BLaER1 (cell line): ENCODE data around the gene DBH.

Source experiments
- H3K27ac ChIP-seq: shearing (Covaris generic); formaldehyde crosslinking; 2 replicates; pipeline ENCODE4 v1.8.1; 2022
- H3K27me3 ChIP-seq: shearing (Covaris generic); formaldehyde crosslinking; 2 replicates; pipeline ENCODE4 v1.8.1; 2022
- H3K36me3 ChIP-seq: shearing (Covaris generic); formaldehyde crosslinking; 2 replicates; pipeline ENCODE4 v1.8.1; 2022
- H3K4me1 ChIP-seq: shearing (Covaris generic); formaldehyde crosslinking; 2 replicates; pipeline ENCODE4 v1.8.1; 2022
- H3K4me2 ChIP-seq: shearing (Covaris generic); formaldehyde crosslinking; 2 replicates; pipeline ENCODE4 v1.8.1; 2022
- H3K4me3 ChIP-seq: shearing (Covaris generic); formaldehyde crosslinking; 2 replicates; pipeline ENCODE4 v1.8.1; 2022
- H3K9ac ChIP-seq: shearing (Covaris generic); formaldehyde crosslinking; 2 replicates; pipeline ENCODE4 v1.8.1; 2022
- H3K9me3 ChIP-seq: shearing (Covaris generic); formaldehyde crosslinking; 2 replicates; pipeline ENCODE4 v1.8.1; 2022
- H4K20me1 ChIP-seq: shearing (Covaris generic); formaldehyde crosslinking; 2 replicates; pipeline ENCODE4 v1.8.1; 2022
- Cebpa-rat ChIP-seq: shearing (Covaris generic); IDR thresholded peaks from 2 replicates; pipeline ENCODE4 v1.8.1; 2022

The DBH gene

DNA sequence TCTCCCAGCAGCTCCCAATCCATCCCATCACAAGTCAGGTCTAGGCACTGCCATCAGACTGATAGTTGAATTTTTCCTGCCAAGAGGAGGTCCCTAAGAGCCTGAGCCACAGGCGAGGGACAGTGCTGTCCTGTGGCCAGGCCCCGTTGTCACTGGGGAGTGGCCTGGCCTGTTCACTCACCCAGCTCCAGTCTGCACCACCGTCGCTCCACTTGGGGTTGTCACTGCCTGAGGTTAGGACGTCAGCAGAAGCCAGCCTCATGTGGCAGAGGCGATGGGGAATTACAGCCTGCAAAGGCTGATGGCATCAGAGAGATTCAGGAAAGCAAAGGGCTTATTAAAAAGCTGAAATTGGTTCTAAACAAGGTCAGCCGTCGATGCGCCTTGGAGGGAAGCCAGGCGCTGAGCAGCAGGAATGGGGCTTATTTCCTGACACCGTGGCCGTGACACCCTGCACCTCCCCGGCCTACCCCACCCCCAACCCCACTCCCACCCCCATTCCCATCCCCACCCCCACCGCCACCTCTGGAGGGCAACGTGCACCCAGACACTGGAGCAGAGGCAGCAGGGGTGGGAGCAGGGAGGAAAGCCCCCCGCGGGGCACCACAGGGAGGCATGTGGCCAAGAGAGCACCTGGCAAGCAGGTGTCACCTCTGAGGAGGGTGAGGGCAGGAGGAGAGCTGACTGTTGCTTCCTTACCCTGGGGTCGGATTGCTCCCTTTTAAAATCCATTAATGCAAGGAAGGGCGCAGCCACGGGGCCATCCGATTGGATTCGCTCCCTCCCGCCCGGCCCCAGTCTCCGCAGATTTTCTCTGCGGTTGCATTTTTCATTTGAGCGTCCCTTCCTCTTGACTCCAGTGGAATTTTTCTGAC, 3.1 kb upstream of the DBH start:
- H3K4me2 ChIP-seq, result peak overlapping the region; percentile 77
- no peak overlapping the region for H3K4me3 ChIP-seq
- H3K36me3 ChIP-seq, result no peaks in the 10 kb centered on the region
- no peaks in the 10 kb centered on the region for H3K9me3 ChIP-seq
- H4K20me1 ChIP-seq, result no peaks in the 10 kb centered on the region
- H3K27ac ChIP-seq, result peak overlapping the region; percentile 67
- TF ChIP-seq Cebpa-rat, result no peak
- peak overlapping the region; percentile 51; the same call in 1 of the 2 replicates for H3K9ac ChIP-seq
- peaks cover 60% of the 10 kb centered on the region for H3K4me1 ChIP-seq
- no peaks in the 10 kb centered on the region for H3K27me3 ChIP-seq

DNA sequence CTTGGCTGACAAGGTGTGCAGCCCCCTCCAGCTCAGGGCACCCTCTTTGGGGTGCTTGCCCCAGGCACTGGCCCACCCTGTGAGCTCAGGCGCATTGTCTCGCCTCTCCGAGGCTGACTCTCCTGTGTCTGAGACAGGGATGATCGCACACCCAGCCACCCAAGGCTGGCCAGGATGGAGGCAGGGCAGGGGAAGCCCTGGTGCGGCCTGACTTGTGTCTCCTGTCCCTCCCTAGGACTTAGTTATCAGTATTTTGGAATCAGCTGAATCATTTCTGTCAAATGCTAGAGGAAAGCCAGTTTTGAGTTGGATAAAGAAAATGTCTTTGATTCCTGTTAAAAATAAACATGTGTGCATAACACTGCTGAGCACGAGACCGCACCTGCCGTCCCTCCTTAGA, 2.5 kb upstream of the DBH start:
- H3K27ac ChIP-seq, result peak overlapping the region; percentile 67
- H3K4me2 ChIP-seq, result peak overlapping the region; percentile 77
- TF ChIP-seq Cebpa-rat, result no peak
- H4K20me1 ChIP-seq, result no peaks in the 10 kb centered on the region
- peak overlapping the region; percentile 51; the same call in 1 of the 2 replicates for H3K9ac ChIP-seq
- H3K9me3 ChIP-seq, result no peaks in the 10 kb centered on the region
- H3K4me1 ChIP-seq, result peaks cover 67% of the 10 kb centered on the region
- no peaks in the 10 kb centered on the region for H3K27me3 ChIP-seq
- H3K4me3 ChIP-seq, result no peak overlapping the region
- H3K36me3 ChIP-seq, result no peaks in the 10 kb centered on the region

- Histone ChIP-seq H3K9ac (0 out of 2 replicates have a peak overlapping the region, but pooled peaks have one; percentile 51), H3K4me3 (no peak overlapping the region), H3K9me3 (no peaks in the 10 kb centered on the region), H4K20me1 (no peaks in the 10 kb centered on the region), H3K4me2 (peak overlapping the region; percentile 77), H3K27me3 (no peaks in the 10 kb centered on the region), H3K36me3 (no peaks in the 10 kb centered on the region), H3K4me1 (peaks cover 69% of the 10 kb centered on the region), H3K27ac (peak overlapping the region; percentile 67)
- TF ChIP-seq Cebpa-rat, result no peak
Observed at GRCh38 chr9:133634081-133634691, 2.0 kb upstream of the DBH start.

- H3K4me2 ChIP-seq, result peak overlapping the region; percentile 77
- peak overlapping the region; percentile 67; the same call in 1 of the 2 replicates for H3K27ac ChIP-seq
- peaks cover 69% of the 10 kb centered on the region for H3K4me1 ChIP-seq
- H3K9me3 ChIP-seq, result no peaks in the 10 kb centered on the region
- no peaks in the 10 kb centered on the region for H3K36me3 ChIP-seq
- TF ChIP-seq Cebpa-rat, result no peak
- H3K4me3 ChIP-seq, result no peak overlapping the region
- 0 out of 2 replicates have a peak overlapping the region, but pooled peaks have one; percentile 22 for H3K9ac ChIP-seq
- no peaks in the 10 kb centered on the region for H3K27me3 ChIP-seq
- no peaks in the 10 kb centered on the region for H4K20me1 ChIP-seq
Observed at GRCh38 chr9:133635098-133635497, 1.1 kb upstream of the DBH start.

DNA sequence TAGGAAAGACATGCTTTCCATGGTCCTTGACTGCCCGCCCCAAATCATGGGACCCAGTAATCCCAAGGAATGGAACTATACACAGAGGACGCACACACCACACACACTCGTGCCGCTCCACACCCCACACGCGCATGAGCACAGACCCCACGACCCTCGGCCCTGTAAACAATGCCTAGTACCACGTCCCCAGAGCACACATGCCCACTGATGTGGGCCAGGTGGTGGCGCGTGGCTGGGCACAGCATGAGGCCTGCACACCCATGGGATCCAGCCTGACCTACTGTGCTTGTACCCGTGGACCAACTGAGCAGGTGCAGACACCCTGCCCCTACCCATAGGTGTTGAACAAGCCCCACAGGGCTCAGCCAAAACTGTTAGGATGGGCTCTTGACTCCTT, 739 bp downstream of the DBH start:
- H3K4me3 ChIP-seq, result no peak overlapping the region
- no peaks in the 10 kb centered on the region for H3K9me3 ChIP-seq
- H3K4me2 ChIP-seq, result peak overlapping the region; percentile 18; the same call in 1 of the 2 replicates
- peaks cover 69% of the 10 kb centered on the region for H3K4me1 ChIP-seq
- no peaks in the 10 kb centered on the region for H3K27me3 ChIP-seq
- TF ChIP-seq Cebpa-rat, result no peak
- H3K36me3 ChIP-seq, result no peaks in the 10 kb centered on the region
- no peaks in the 10 kb centered on the region for H4K20me1 ChIP-seq
- H3K9ac ChIP-seq, result no peak overlapping the region
- H3K27ac ChIP-seq, result no peak overlapping the region

GRCh38 chr9:133637451-133638055, 1.4 kb downstream of the DBH start:
- Histone ChIP-seq H3K27ac (no peak overlapping the region), H3K4me2 (peak overlapping the region; percentile 63), H3K27me3 (no peaks in the 10 kb centered on the region), H3K4me3 (no peak overlapping the region), H3K9me3 (no peaks in the 10 kb centered on the region), H3K36me3 (no peaks in the 10 kb centered on the region), H4K20me1 (no peaks in the 10 kb centered on the region), H3K4me1 (peaks cover 63% of the 10 kb centered on the region), H3K9ac (0 out of 2 replicates have a peak overlapping the region, but pooled peaks have one; percentile 6)
- no peak for TF ChIP-seq Cebpa-rat

GRCh38 chr9:133638076-133638475, 1.9 kb downstream of the DBH start:
- peaks cover 58% of the 10 kb centered on the region for H3K4me1 ChIP-seq
- H3K27me3 ChIP-seq, result no peaks in the 10 kb centered on the region
- no peak overlapping the region for H3K27ac ChIP-seq
- no peak for TF ChIP-seq Cebpa-rat
- H3K4me2 ChIP-seq, result peak overlapping the region; percentile 63
- H3K9me3 ChIP-seq, result no peaks in the 10 kb centered on the region
- no peaks in the 10 kb centered on the region for H3K36me3 ChIP-seq
- H3K9ac ChIP-seq, result 0 out of 2 replicates have a peak overlapping the region, but pooled peaks have one; percentile 6
- H3K4me3 ChIP-seq, result no peak overlapping the region
- H4K20me1 ChIP-seq, result no peaks in the 10 kb centered on the region

DNA sequence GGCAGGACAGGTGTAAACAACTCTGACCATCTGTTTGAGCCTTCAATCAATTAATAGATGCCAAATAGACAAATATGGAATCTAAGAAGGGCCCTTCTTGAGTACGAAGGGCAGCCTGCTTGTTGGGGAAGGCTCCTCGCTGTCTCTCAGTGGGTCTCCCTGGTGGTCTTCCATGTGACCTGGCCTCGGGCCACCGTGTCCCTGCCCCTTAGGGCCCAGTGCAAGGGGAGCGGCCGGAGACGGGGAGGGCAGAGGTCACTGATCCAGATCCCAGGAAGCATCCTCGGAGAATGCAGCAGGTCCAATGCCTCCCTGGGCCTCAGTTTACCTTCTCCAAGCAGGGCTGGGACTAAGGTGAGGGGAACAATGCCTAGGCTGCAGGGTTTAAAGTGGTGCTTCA, 2.5 kb downstream of the DBH start:
- H3K27ac ChIP-seq, result no peak overlapping the region
- peak overlapping the region; percentile 63 for H3K4me2 ChIP-seq
- no peaks in the 10 kb centered on the region for H3K9me3 ChIP-seq
- H3K4me3 ChIP-seq, result no peak overlapping the region
- H3K36me3 ChIP-seq, result no peaks in the 10 kb centered on the region
- no peak overlapping the region for H3K9ac ChIP-seq
- no peaks in the 10 kb centered on the region for H3K27me3 ChIP-seq
- no peaks in the 10 kb centered on the region for H4K20me1 ChIP-seq
- TF ChIP-seq Cebpa-rat, result no peak
- H3K4me1 ChIP-seq, result peaks cover 52% of the 10 kb centered on the region

DNA sequence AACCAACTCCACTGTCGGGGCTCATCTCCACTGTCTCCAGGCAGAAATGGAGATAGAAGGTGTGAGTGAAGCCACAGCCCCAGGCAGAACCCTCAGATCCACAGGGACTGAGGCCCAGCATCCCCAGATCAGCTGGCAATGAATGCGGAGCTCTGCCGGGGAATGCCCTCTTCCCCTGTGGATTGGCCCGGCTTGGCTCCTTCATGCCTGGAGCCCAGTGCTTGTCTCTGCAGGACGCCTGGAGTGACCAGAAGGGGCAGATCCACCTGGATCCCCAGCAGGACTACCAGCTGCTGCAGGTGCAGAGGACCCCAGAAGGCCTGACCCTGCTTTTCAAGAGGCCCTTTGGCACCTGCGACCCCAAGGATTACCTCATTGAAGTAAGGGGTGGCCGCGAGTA, 3.5 kb downstream of the DBH start:
- Histone ChIP-seq H3K27ac (no peak overlapping the region), H3K4me3 (no peak overlapping the region), H3K4me2 (no peak overlapping the region), H3K27me3 (no peaks in the 10 kb centered on the region), H3K36me3 (no peaks in the 10 kb centered on the region), H3K9ac (no peak overlapping the region), H4K20me1 (no peaks in the 10 kb centered on the region), H3K4me1 (peaks cover 46% of the 10 kb centered on the region), H3K9me3 (no peaks in the 10 kb centered on the region)
- no peak for TF ChIP-seq Cebpa-rat

DNA sequence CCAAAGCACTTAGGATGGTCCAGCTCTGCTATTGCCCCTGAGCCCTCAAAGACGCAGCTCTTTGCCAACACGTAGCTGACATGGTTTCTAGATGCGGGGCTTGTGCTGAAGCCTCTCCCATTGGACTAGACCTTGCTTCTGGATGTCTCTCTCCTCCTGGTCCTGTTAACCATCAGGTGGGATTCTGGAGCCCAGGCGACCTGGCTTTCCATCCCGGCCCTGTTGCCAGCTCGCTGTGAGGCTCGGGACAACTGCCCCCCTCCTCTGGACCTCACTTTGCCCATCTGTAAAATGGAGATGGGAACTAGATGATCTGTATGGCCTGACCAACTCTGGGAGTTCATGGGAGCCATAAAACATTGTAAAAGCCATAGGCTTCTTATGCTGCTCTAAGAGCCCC, 4.0 kb downstream of the DBH start:
- no peaks in the 10 kb centered on the region for H3K36me3 ChIP-seq
- no peak overlapping the region for H3K4me3 ChIP-seq
- H3K9me3 ChIP-seq, result no peaks in the 10 kb centered on the region
- H3K27me3 ChIP-seq, result no peaks in the 10 kb centered on the region
- peaks cover 46% of the 10 kb centered on the region for H3K4me1 ChIP-seq
- no peak overlapping the region for H3K27ac ChIP-seq
- no peak overlapping the region for H3K4me2 ChIP-seq
- TF ChIP-seq Cebpa-rat, result no peak
- H4K20me1 ChIP-seq, result no peaks in the 10 kb centered on the region
- no peak overlapping the region for H3K9ac ChIP-seq
